ENCODE results near the gene TTYH1.

The TTYH1 gene

GRCh38 chr19:54484451-54484850 is 69.2 kb downstream of the TTYH1 start:
- DNase-seq: no peak

GRCh38 chr19:54485851-54486250 is 70.6 kb downstream of the TTYH1 start:
- DNase-seq: no peak
